ENCODE results near the gene SBF2.

- TF ChIP-seq CTCF (IDR thresholded peaks at IDR 0.05; ENCODE audit: low read length) (no peak), EZH2 (optimal IDR thresholded peaks at IDR 0.05; ENCODE audit: low read depth, low read length) (no peak), EZH2phosphoT487 (IDR thresholded peaks at IDR 0.05; ENCODE audit: low read length) (no peak)
These were observed 316.5 kb downstream of the SBF2 start for GRCh38 chr11:9977554-9977953.
